H9 (cell line): ENCODE measurements around the gene SLC2A9. TPM values are rescaled to one million over a fixed set of nuclear protein-coding genes. Genes with fewer than 3 reads are reported as not detected.

Experiments used
- DNase-seq: peaks from one replicate; pipeline ENCODE4 v3.0.0-alpha.2; 2017
- H2AFZ ChIP-seq: one replicate; pipeline ENCODE4 v1.6.1; 2013; ENCODE audit warnings: mild to moderate bottlenecking, low read length, control low read depth, moderate library complexity
- H2AK5ac ChIP-seq: 2 replicates; pipeline ENCODE4 v1.6.1; 2013; ENCODE audit warnings: low read length, control low read depth, mixed read lengths; ENCODE audit not compliant: insufficient read length
- H2BK120ac ChIP-seq: one replicate; pipeline ENCODE4 v1.6.1; 2013; ENCODE audit warnings: low read depth, mild to moderate bottlenecking, low read length, control low read depth, inconsistent platforms; ENCODE audit not compliant: poor library complexity, severe bottlenecking
- H2BK12ac ChIP-seq: 2 replicates; pipeline ENCODE4 v1.6.1; 2013; ENCODE audit warnings: low read length, control low read depth, mixed read lengths, low read depth; ENCODE audit not compliant: insufficient read length
- H2BK15ac ChIP-seq: 2 replicates; pipeline ENCODE4 v1.6.1; 2013; ENCODE audit warnings: low read depth, low read length, control low read depth
- H2BK20ac ChIP-seq: one replicate; pipeline ENCODE4 v1.6.1; 2013; ENCODE audit warnings: low read depth, mild to moderate bottlenecking, low read length, control low read depth, inconsistent platforms; ENCODE audit not compliant: poor library complexity, severe bottlenecking
- H2BK5ac ChIP-seq: 2 replicates; pipeline ENCODE4 v1.6.1; 2013; ENCODE audit warnings: low read length, control low read depth, mixed read lengths; ENCODE audit not compliant: insufficient read length
- H3K14ac ChIP-seq: 2 replicates; pipeline ENCODE4 v1.6.1; 2013; ENCODE audit warnings: low read length, control low read depth; ENCODE audit not compliant: insufficient read depth
- H3K18ac ChIP-seq: 2 replicates; pipeline ENCODE4 v1.6.1; 2013; ENCODE audit warnings: low read depth, mild to moderate bottlenecking, mixed read lengths, low read length, control low read depth; ENCODE audit not compliant: insufficient read length
- H3K23ac ChIP-seq: 2 replicates; pipeline ENCODE4 v1.6.1; 2013; ENCODE audit warnings: low read length, control low read depth, mixed read lengths, low read depth; ENCODE audit not compliant: insufficient read length
- H3K23me2 ChIP-seq: 2 replicates; pipeline ENCODE4 v1.6.1; 2013; ENCODE audit warnings: low read depth, mild to moderate bottlenecking, mixed read lengths, low read length, control low read depth; ENCODE audit not compliant: insufficient read length, poor library complexity, severe bottlenecking
- H3K27ac ChIP-seq: 2 replicates; pipeline ENCODE4 v1.5.1; 2013; ENCODE audit warnings: low read length, control low read depth, mixed read lengths, low read depth; ENCODE audit not compliant: insufficient read length
- H3K27me3 ChIP-seq: 2 replicates; pipeline ENCODE4 v1.6.1; 2013; ENCODE audit warnings: low read length, control low read depth, inconsistent platforms; ENCODE audit not compliant: insufficient read depth
- H3K4ac ChIP-seq: 2 replicates; pipeline ENCODE4 v1.6.1; 2013; ENCODE audit warnings: low read depth, mild to moderate bottlenecking, control low read depth, inconsistent platforms, low read length, moderate library complexity
- H3K4me1 ChIP-seq: 2 replicates; pipeline ENCODE4 v1.6.1; 2013; ENCODE audit warnings: low read length, control low read depth, inconsistent platforms; ENCODE audit not compliant: insufficient read depth
- H3K4me2 ChIP-seq: 2 replicates; pipeline ENCODE4 v1.6.1; 2013; ENCODE audit warnings: low read length, control low read depth, mixed read lengths; ENCODE audit not compliant: insufficient read length, insufficient read depth
- H3K56ac ChIP-seq: 2 replicates; pipeline ENCODE4 v1.6.1; 2013; ENCODE audit warnings: low read depth, mild to moderate bottlenecking, mixed read lengths, low read length, control low read depth; ENCODE audit not compliant: insufficient read length
- H3K79me1 ChIP-seq: 2 replicates; pipeline ENCODE4 v1.6.1; 2013; ENCODE audit warnings: low read depth, mild to moderate bottlenecking, moderate library complexity, low read length, control low read depth, inconsistent platforms; ENCODE audit not compliant: insufficient read depth, poor library complexity, severe bottlenecking
- H3K79me2 ChIP-seq: 2 replicates; pipeline ENCODE4 v1.6.1; 2013; ENCODE audit warnings: low read length, control low read depth, inconsistent platforms; ENCODE audit not compliant: insufficient read depth
- H3K9ac ChIP-seq: 2 replicates; pipeline ENCODE4 v1.6.1; 2013; ENCODE audit warnings: low read length, control low read depth, mixed read lengths; ENCODE audit not compliant: insufficient read length; ENCODE audit errors: extremely low read depth
- H3K9me3 ChIP-seq: one replicate; pipeline ENCODE4 v1.6.1; 2013; ENCODE audit warnings: low read depth, low read length, inconsistent platforms; ENCODE audit not compliant: control insufficient read depth
- H3T11ph ChIP-seq: one replicate; pipeline ENCODE4 v1.6.1; 2013; ENCODE audit warnings: mild to moderate bottlenecking, low read length, control low read depth, inconsistent platforms
- H4K20me1 ChIP-seq: one replicate; pipeline ENCODE4 v1.6.1; 2013; ENCODE audit not compliant: control insufficient read depth, insufficient read length, insufficient read depth
- H4K5ac ChIP-seq: 2 replicates; pipeline ENCODE4 v1.6.1; 2013; ENCODE audit warnings: low read depth, mild to moderate bottlenecking, mixed read lengths, low read length, control low read depth; ENCODE audit not compliant: insufficient read length
- H4K8ac ChIP-seq: replicated peaks from 2 replicates; pipeline ENCODE4 v1.6.1; 2013; ENCODE audit warnings: low read length, control low read depth, mixed read lengths, low read depth; ENCODE audit not compliant: insufficient read length
- H4K91ac ChIP-seq: 2 replicates; pipeline ENCODE4 v1.6.1; 2013; ENCODE audit warnings: low read depth, mild to moderate bottlenecking, moderate library complexity, mixed read lengths, low read length, control low read depth; ENCODE audit not compliant: insufficient read length
- H3K27ac Mint-ChIP-seq, 3 experiments: 2 replicates in 2 of 3; 3 replicates in 1 of 3; pipeline ENCODE4 v1.8.0; 2020 to 2021; ENCODE audit warnings: mixed read lengths in 3 of 3, mild to moderate bottlenecking in 1 of 3, moderate library complexity in 1 of 3
- H3K27me3 Mint-ChIP-seq: 2 replicates; pipeline ENCODE4 v1.8.0; 2021; ENCODE audit warnings: low read depth, mild to moderate bottlenecking, moderate library complexity, mixed read lengths
- H3K36me3 Mint-ChIP-seq, 3 experiments: 2 replicates in 2 of 3; 3 replicates in 1 of 3; pipeline ENCODE4 v1.8.0; 2020 to 2021; ENCODE audit warnings: low read depth in 3 of 3, mixed read lengths in 3 of 3; ENCODE audit not compliant: insufficient read depth in 1 of 3
- H3K4me1 Mint-ChIP-seq, 2 experiments: 2 replicates each; pipeline ENCODE4 v1.8.0; 2020; ENCODE audit warnings: mixed read lengths in 2 of 2
- H3K4me3 Mint-ChIP-seq, 2 experiments: 2 replicates in 1 of 2; 3 replicates in 1 of 2; pipeline ENCODE4 v1.8.0; 2020 to 2021; ENCODE audit warnings: mild to moderate bottlenecking in 2 of 2, mixed read lengths in 2 of 2, moderate library complexity in 1 of 2
- H3K9me3 Mint-ChIP-seq, 2 experiments: 2 replicates in 1 of 2; 3 replicates in 1 of 2; pipeline ENCODE4 v1.8.0; 2020; ENCODE audit warnings: mild to moderate bottlenecking in 2 of 2, mixed read lengths in 2 of 2, moderate library complexity in 1 of 2
- WGBS: extraction: QIAGEN DNeasy Blood & Tissue Kit; methylation state at CpG from one replicate; pipeline ENCODE4 v1.1.7; 2013; ENCODE audit warnings: missing lambda C conversion rate, low lambda C conversion rate, mixed read lengths; ENCODE audit not compliant: insufficient read length; ENCODE audit errors: extremely low coverage; 5-methylcytosine and 5-hydroxymethylcytosine counted together
- total RNA-seq: library from RNA; stranded (reverse); gene quantifications from 2 replicates; pipeline ENCODE4 v1.2.1, GENCODE V29; 2021
- TF ChIP-seq, protein P1 (sequence below): fragments of 200-600 bp; sonication (generic); conservative IDR thresholded peaks from 3 replicates; pipeline ENCODE4 v1.8.0; 2021; ENCODE audit warnings: antibody characterized with exemption, mild to moderate bottlenecking

Gene SLC2A9
- total RNA-seq, 1 experiment from 2014 or later = 0.79 TPM

- Histone ChIP-seq H3K23ac (no peak overlapping the region), H3K18ac (no peak overlapping the region), H3K56ac (no peak overlapping the region), H3K23me2 (no peaks in the 10 kb centered on the region), H2BK12ac (no peak overlapping the region), H3K79me2 (no peaks in the 10 kb centered on the region), H4K91ac (no peak overlapping the region), H3K14ac (no peak overlapping the region), H2BK5ac (no peak overlapping the region), H2BK15ac (no peak overlapping the region), H3K27ac (no peak overlapping the region), H3K27me3 (no peaks in the 10 kb centered on the region), H2AFZ (no peak overlapping the region), H3K4ac (no peak overlapping the region), H3K4me2 (no peak overlapping the region), H4K5ac (no peak overlapping the region), H2BK120ac (no peak overlapping the region), H2BK20ac (no peak overlapping the region), H4K8ac (no peak overlapping the region), H3K79me1 (no peaks in the 10 kb centered on the region), H3T11ph (no peak overlapping the region), H2AK5ac (no peak overlapping the region), H3K4me1 (no peaks in the 10 kb centered on the region), H4K20me1 (no peaks in the 10 kb centered on the region), H3K9me3 (no peaks in the 10 kb centered on the region), H3K9ac (no peak overlapping the region)
- H3K27me3 Mint-ChIP-seq = peaks cover 6% of the 10 kb centered on the region
- DNase-seq = no peak
- peaks cover 0 to 3% of the 10 kb centered on the region in 2 experiments; a peak in 1 of 5 replicates for H3K9me3 Mint-ChIP-seq
- H3K36me3 Mint-ChIP-seq = no peaks in the 10 kb centered on the region
- no peak overlapping the region for H3K4me3 Mint-ChIP-seq
- H3K27ac Mint-ChIP-seq = no peak overlapping the region
- TF ChIP-seq, protein P1, sequence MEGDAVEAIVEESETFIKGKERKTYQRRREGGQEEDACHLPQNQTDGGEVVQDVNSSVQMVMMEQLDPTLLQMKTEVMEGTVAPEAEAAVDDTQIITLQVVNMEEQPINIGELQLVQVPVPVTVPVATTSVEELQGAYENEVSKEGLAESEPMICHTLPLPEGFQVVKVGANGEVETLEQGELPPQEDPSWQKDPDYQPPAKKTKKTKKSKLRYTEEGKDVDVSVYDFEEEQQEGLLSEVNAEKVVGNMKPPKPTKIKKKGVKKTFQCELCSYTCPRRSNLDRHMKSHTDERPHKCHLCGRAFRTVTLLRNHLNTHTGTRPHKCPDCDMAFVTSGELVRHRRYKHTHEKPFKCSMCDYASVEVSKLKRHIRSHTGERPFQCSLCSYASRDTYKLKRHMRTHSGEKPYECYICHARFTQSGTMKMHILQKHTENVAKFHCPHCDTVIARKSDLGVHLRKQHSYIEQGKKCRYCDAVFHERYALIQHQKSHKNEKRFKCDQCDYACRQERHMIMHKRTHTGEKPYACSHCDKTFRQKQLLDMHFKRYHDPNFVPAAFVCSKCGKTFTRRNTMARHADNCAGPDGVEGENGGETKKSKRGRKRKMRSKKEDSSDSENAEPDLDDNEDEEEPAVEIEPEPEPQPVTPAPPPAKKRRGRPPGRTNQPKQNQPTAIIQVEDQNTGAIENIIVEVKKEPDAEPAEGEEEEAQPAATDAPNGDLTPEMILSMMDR = no peak
- no CpG with 5 or more reads among the region's 5 CpGs for WGBS
- H3K4me1 Mint-ChIP-seq = peaks cover 9% of the 10 kb centered on the region in 2 experiments
These were observed 216.4 kb downstream of the SLC2A9 start for GRCh38 chr4:9804918-9805317.
